Left renal pelvis (tissue), 4 donors: Measurements from ENCODE around the gene CDCP2. TPM values are rescaled to one million over a fixed set of nuclear protein-coding genes. Genes with fewer than 3 reads are reported as not detected.

Source experiments
- DNase-seq, 4 donors: peaks; one replicate each; pipeline ENCODE4 v3.0.0-alpha.2; 2013; ENCODE audit warnings: low read depth in 4 of 4, low spot score in 3 of 4
- polyA plus RNA-seq, 4 donors: library from polyadenylated mRNA; unstranded; fragments of 120-200 nt; gene quantifications; one replicate each; pipeline ENCODE4 v1.2.1, GENCODE V29; 2013; ENCODE audit not compliant: insufficient read length in 4 of 4

CDCP2 gene
- under 1 TPM in 1 of 4 donors, not detected in 3; 0.06 TPM for polyA plus RNA-seq

DNA sequence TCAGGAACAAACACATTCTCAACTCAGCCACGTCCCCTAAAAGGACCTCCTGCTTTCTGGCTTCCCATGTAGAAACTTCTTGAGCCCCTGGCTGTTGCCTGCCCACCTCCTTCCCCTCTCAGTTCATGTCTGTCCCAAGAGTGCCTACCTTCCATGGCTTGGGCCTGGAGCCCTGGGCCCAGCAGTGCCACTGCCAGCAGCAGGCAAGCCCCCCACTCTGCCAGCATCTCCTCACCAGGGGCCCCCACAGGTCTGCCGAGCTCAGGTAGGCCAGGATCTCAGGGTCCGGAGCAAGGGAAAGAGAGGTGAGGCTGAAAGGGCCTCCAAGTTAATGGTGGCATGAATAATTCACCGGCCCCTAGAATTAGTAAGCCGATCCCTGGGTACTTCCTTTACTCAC, at the start of gene CDCP2:
CDCP2 (minus strand) TSS at position 305 of the 400 bp plus-strand sequence; CDS start at position 227, 78 bp downstream.
- DNase-seq = no peak

DNA sequence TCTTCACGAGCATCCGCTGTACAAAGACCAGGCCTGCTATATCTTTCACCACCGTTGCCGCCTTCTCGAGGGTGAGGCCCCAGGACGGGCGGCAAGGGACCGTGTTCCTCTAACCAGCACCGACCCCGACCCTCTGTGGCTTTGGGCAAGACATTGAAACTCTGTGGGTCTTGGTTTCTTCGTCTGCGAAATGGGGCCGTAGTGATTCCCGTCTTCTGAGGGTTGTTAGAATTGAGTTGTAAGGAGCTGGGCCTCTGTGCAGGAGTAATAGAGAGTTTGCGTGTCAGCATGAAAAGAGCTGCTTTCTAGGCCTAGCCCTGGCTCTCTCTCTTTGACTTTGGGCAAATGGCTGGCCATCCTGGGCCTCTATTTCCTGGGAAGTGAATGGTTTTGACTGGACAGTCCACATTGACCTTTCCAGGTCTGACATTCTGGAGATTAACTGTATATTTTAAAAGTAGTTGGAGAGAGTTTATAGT, 47.8 kb upstream of the CDCP2 start:
- no peak for DNase-seq

DNA sequence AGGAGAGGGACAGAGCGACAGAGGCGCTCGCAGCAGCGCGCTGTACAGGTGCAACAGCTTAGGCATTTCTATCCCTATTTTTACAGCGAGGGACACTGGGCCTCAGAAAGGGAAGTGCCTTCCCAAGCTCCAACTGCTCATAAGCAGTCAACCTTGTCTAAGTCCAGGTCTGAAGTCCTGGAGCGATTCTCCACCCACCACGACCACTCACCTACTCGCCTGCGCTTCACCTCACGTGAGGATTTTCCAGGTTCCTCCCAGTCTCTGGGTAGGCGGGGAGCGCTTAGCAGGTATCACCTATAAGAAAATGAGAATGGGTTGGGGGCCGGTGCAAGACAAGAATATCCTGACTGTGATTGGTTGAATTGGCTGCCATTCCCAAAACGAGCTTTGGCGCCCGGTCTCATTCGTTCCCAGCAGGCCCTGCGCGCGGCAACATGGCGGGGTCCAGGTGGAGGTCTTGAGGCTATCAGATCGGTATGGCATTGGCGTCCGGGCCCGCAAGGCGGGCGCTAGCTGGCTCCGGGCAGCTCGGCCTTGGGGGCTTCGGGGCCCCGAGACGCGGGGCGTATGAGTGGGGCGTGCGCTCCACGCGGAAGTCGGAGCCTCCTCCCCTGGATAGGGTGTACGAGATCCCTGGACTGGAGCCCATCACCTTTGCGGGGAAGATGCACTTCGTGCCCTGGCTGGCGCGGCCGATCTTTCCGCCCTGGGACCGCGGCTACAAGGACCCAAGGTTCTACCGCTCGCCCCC, 47.1 kb upstream of the CDCP2 start, which contains the start of the genes CYB5RL and MRPL37:
CYB5RL (minus strand) TSS at position 266 of the 754 bp plus-strand sequence. CDS start 4,414 bp downstream, outside the sequence.
MRPL37 (plus strand) TSS at position 403 of the 754 bp plus-strand sequence; CDS start at position 480, 77 bp downstream.
- DNase-seq = peak; percentile 93 to 97 (median 94)

GRCh38 chr1:54199151-54199764, 46.5 kb upstream of the CDCP2 start:
- no peak for DNase-seq

DNA sequence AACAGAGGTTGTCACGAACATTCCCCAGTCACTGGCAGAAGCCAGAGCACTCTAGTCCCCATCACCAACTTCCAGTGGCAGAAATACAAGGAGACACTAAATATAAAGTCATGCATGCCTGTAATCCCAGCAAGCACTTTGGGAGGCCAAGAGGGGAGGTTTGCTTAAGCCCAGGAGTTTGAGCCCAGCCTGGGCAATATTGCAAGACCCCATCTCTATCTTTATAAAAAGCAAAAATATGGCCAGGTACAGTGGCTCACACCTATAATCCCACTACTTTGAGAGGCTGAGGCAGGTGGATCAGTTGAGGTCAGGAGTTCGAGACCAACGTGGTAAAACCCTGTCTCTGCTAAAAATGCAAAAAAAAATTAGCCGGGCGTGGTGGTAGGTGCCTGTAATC, 40.7 kb upstream of the CDCP2 start:
- no peak for DNase-seq

GRCh38 chr1:54191525-54191924, 38.7 kb upstream of the CDCP2 start:
- no peak for DNase-seq

- no peak for DNase-seq
Measured at GRCh38 chr1:54190526-54190925, 37.7 kb upstream of the CDCP2 start.

- no peak for DNase-seq
Measured at GRCh38 chr1:54188291-54188690, 35.5 kb upstream of the CDCP2 start.

GRCh38 chr1:54186056-54186455, 33.3 kb upstream of the CDCP2 start:
- no peak for DNase-seq

GRCh38 chr1:54180701-54181360, 28.0 kb upstream of the CDCP2 start:
- DNase-seq = no peak

DNA sequence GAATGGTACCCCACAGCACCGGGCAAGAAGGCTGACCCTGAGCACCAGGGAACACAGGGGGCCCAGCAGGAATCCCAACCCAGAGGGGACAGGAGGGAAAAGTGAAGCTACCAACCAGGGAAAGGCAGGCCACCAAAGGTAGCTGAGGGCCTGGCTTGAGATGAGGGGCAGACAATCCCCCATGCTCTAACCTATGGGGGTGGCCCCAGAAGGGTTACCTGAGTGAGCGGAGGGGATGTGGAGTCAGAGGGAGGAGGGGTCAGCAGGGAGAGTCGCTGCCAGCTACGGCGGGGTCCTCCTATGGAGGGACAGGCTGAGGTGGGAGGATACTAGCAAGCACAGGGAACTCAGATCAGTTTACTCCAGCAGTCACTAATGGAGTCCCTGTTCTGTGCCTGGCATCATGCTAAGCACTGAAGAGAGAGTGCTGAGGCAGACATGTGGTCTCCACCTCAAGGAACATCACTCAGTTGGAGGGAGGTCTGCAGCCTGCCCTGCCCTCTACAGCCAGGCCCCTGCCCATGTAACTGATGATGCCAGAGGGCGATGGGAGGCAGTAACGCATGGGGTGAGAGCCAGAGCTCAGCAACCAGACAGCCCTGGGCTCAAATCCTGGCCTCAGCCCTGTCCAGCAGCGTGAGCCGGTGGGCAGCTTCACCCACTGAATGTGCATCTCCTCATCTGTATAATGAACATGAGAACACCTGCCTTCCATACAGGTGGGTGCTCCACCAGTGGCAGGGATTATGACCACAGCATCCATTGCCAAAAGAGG, 25.7 kb upstream of the CDCP2 start:
- no peak for DNase-seq

- no peak for DNase-seq
Measured at GRCh38 chr1:54177726-54178125, 24.9 kb upstream of the CDCP2 start.

- no peak for DNase-seq
Measured at GRCh38 chr1:54176621-54177327, 24.0 kb upstream of the CDCP2 start.

DNA sequence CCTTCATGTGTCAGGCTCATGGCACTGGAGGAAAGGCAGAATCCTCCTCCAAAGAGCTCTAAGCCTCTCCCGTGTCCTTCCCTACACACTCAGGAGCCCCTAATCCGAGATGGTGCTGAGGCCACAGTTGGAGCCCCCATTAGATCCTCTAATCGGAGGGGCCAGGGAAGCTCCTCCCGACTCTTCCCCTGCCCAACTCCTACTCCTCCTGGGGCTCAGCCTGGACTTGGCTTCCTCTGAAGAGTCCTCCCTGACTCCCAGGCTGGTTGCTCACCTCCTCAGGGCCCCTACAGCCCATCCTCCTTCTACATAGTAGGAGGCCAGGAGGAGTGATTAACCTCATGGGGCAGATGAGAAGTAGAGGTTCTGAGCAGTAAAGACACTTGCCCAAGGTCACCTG, 21.3 kb upstream of the CDCP2 start:
- DNase-seq = no peak

GRCh38 chr1:54173681-54174080, 20.9 kb upstream of the CDCP2 start:
- no peak for DNase-seq

DNA sequence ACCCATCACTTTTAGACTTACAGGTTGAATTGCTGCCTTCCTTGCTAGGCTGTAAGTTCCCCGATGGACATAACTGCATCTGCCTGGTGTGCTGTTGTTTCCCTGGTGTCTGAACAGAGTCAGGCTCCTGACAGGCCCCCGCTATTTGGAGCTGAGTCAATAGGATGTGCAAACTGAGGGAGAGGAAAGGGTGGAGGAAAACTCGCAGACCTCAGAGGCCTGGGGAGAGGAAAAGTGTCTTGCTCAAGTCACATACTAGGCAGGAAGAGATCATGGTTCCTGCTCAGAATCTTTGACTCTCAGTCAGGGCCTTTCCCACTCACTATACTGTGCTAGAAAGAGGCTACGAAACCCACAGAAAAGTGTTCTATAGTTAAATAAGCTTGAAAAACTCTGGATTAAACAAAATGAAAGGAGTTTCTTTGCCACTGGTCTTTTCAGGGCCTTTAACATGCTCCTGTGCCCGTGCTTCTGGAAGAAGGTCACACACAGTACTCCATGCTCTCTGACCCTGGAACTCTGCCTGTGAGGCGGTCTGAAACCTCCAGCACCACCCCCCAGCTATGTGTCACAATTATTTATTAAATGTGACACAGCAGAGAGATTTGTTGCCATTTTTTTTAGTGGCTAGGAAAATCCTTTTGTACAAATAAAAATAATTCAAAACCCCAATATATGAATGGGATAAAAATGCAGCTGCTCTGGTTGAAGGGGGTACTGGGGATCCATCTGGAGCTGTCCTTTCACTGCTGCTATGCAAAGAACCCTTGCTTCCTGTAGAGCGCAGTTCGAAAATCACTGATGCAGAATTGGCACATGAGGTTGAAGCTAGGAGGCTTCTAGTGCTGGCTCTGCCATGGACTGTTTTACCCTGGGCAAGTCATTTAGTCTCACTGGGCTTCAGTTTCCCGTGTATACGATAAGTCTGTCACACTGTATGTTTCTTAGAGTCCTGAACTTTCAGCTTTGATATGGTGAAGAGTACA, 20.1 kb upstream of the CDCP2 start:
- no peak for DNase-seq

DNA sequence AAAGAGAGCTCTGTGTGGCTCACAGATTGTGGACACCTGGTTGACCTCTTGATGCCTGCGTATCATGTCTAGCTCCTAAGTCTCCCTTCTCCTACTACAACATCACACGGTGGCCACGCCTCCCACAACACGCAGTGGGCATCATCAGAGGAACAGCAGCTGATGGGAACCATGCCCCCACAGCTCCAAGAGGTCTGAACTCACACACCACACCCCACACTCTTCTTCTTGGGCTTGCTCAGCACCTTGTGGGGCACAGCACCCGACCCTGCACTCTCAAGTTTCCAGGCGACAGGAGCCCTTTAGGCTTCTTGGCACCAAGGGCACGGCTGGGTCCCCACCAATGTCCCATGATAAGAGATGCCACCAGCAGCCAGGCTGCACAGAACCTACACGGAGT, 18.8 kb upstream of the CDCP2 start:
- DNase-seq = no peak

GRCh38 chr1:54171016-54171415, 18.2 kb upstream of the CDCP2 start:
- DNase-seq = no peak

GRCh38 chr1:54169068-54169467, 16.3 kb upstream of the CDCP2 start:
- DNase-seq = no peak
